AG20443 (cell line): ENCODE data around the gene RXFP4.

Experiments used
- DNase-seq: peaks from one replicate; pipeline ENCODE4 v3.0.0; 2012; ENCODE audit warnings: low spot score, mixed read lengths

Gene RXFP4

DNA sequence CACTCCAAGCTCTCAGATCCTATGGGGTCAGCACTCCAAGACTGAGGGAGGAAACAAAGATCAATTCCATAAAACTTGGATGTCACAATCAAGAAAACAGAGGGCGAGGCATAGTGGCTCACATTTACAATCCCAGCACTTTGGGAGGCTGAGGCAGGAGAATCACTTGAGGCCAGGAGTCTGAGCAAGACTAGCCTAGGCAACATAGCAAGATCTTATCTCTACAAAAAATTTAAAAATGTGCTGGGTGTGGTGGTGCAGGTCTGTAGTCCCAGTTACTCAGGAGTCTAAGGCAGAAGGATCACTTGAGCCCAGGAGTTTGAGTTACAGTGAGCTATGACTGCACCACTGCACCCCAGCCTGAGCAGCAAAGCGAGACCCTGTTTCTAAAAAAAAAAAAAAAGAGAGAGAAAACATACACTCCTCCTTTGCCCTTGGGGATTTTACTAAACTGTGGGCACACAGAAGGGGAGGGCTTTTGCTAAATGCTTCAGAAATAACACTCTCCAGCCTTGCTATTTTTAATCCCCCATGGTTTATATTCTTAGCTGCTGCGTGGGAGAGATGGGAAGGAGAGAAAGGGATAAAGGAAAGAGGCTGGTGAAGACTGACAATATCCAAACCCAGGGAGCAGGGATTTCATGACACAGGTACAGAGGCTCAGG lies 18.8 kb downstream of the RXFP4 start:
- DNase-seq = no peak

DNA sequence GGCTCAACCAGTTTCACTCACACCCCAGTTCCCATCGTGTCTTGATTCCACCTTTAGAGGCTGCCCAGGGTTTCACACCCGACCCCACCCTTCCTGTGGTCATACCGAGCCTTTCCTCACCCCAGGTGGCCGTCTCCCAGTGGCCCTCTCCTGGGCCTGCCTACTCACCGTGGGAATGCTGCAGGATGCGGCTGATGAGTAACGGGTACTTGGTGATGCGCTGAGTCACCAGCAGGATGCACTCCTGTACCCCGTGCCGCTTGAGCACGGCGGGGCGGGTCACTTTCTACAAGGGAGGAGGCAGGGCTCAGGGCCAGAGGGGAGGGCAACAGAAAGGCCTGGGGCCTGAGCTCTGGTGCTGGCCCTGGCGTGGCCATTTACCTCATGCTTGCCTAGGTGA lies 20.5 kb downstream of the RXFP4 start:
- DNase-seq = peak; percentile 94

DNA sequence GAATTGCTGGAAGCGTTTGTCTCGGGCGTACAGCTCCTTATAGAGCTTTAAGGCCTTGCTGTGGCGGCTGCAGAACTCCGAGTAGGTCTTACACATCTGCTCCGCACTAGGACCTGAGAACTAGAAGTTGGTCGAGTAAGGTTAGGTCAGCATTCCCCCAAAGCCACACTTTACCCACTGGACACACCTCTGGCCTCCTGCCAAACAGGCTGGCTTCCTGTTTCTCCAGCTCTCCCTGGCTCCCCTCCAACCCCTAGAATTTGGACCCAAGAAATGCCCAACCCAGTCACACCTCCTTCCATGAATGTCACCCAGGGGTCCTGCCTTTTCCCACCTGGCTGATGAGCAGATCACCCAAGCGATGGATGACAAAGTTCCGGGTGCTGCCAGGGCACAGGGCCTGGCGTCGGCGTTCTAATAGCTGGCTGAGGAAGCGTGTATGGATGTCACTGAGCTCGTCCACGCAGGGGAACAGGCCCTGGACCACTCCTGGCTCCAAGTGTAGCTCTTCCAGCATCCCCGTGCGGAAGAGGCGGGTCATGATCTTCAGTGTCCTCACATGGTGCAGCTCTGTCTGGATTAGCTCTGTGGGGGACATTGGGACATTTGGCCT lies 21.3 kb downstream of the RXFP4 start:
- DNase-seq = no peak

DNA sequence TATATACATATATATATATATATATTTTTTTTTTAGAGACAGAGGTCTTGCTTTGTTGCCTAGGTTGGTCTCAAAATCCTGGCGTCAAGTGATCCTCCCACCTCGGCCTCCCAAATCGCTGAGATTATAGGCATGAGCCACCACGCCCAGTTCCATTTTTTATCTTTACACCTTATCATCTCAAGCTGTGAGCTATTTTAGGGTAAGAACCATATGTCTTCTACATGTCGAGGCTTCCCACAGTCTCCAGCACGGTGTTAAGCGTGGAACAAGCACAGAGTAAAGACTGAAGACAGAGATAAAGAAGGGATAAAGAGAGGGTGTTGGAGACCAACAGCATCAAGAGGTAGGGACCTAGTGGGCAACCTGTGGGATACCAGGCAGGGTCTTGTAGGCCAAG lies 22.8 kb downstream of the RXFP4 start:
- DNase-seq = no peak

DNA sequence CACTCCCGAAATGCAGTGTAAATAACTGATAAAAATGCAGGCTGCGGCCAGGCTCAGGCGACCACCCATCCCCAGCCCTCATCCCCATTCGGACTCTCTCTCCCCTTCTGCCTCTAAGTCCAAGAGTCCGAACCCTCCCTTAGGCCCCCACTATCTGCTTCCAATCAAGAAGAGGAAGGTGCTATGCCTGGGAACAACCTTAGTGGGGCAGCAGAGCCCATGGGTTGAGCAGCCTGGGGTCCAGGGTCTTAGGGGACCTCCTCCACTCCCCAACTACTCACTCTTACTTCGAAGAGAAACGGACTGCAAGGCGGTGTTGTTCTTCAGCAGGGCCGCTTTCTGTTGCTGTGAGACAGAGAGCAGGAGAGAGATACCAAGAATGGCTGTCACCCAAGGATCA lies 24.7 kb downstream of the RXFP4 start:
- DNase-seq = no peak

DNA sequence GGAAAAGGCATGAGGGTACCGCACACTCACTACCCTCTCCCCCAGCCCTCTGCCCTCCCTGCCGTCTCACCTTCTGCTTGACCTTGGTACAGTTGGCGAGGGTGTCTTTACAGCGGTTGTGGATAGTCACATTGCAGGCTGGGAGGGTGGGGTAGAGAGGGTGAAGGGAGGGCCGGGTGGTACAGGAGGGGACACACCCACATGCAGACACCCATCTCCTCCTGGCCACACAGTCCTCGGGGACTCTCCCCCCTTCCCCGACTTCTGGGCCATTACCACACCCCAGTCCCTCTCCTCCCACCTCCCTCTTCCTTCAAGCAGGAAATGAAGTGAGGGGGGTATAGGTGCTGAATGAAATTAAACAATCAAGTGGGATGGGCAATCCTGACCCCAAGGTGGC lies 25.3 kb downstream of the RXFP4 start:
- DNase-seq = no peak

DNA sequence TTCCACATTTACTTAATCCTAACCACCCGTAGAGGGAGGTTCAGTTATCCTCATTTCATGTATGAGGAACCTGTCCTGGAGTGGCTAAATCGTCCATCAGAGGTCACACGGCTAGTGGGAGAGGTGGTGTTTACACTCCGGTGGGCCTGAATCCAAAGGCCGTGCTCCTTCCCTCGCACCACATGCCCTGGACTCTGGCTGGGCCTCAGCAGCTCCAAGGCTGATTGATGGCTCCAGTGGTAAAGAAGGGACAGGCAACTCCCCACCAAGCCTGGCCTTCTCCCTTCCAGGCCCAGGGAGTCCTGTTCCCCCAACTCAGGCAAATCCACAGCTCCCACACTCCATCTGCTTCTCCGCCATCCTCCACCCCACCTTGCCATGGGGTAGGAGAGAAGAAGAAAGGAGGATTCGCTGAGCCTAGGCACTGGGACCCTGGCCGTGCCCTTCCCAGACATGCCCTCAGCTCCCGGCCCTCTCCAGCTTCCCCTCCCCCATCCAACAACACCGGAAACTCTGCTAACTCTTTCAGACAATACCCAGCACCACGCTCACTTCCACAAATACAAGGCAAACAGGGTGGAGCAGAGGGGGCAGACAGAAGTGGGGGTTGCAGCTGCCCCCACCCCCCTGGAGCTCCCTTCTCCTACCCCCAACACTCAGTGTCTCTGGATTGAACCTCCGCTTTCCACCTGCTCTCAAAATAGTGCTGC lies 26.1 kb downstream of the RXFP4 start:
- no peak for DNase-seq

DNA sequence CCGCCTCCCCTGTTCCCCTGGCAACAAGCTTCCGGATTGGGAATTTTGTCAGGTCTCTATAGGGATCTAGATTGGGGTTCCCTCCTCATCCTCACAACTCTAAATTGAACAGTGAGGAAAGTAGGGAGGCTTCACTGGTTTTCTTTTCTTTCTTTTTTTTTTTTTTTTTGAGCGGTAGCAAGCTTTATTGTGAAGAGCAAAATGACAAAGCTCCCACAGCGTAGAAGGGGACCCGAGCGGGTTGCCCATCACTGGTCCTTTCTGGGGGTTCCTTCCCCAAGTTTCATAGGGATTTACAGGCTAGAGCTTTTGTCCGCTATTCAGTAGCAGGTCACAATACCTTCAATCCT lies 26.6 kb downstream of the RXFP4 start:
- no peak for DNase-seq

DNA sequence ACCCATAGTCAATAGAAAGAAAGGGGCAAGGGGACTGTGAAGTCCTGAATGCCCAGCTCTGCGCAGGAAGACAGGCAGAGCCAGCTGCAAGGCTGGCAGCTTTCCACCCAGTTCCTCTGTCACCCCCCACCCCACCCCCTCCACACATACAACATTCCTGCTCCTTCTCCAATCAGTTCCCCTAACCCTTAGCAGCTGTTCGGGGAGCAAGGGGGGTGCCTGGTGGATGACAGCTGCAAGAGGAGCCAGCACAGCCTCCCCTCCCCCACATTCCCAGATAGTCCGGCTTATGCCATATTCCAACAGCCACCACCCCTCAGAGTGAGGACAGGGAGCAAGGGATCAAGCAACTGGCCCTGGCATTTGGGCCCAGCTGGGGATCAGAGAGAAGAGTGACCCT lies 27.2 kb downstream of the RXFP4 start:
- no peak for DNase-seq

DNA sequence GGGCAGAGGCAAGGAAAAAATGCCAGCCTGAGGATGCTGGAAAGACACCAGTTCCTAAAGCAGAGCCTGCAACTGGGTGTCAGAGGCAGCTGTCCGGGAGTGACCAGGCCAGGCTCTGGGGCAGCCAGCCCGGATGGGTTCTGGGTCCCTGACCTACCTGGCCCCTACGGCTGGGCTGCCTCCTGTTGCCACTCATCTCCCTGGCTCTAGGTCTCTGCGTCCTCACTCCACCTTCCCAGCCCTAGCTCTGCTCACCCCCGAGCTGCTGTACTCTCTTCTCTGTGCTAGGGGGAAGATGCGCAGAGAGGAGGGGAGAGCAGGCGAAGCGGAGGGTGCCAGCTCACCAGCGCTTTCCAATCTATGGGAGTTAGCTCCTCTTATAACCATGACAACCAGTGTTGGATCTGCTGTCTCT lies 27.9 kb downstream of the RXFP4 start:
- no peak for DNase-seq

DNA sequence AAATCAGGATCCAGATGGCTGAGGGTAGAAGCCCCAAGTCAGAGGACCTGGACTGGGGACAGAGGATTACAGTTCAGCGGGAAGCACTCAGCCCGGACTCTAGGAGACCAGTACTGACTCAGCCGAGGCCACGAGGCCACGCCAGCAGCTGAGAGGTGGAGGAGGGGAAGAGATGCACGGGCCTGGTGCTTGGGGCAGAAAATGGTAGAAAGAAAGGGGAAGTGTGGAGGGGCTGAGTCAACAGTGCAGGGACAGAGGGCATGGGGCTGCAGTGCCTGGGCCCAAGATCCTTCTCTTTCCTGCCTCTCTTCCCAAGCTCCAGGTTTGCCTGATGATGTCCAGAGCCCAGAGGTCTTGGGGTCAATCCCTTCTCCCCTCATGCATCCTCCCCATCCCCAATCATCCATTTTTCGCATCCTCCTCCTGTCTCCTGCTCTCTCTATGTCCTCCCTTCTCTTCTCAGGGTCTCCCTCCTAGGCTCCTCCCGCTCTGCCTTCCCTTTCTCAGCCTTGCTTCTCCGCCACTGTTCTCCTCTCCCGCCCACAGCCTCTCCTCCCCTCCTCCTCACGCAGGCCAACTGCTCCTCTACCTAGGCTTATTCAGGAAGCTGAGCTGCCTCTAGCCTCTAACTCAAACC lies 29.2 kb downstream of the RXFP4 start:
- DNase-seq = peak; percentile 91

DNA sequence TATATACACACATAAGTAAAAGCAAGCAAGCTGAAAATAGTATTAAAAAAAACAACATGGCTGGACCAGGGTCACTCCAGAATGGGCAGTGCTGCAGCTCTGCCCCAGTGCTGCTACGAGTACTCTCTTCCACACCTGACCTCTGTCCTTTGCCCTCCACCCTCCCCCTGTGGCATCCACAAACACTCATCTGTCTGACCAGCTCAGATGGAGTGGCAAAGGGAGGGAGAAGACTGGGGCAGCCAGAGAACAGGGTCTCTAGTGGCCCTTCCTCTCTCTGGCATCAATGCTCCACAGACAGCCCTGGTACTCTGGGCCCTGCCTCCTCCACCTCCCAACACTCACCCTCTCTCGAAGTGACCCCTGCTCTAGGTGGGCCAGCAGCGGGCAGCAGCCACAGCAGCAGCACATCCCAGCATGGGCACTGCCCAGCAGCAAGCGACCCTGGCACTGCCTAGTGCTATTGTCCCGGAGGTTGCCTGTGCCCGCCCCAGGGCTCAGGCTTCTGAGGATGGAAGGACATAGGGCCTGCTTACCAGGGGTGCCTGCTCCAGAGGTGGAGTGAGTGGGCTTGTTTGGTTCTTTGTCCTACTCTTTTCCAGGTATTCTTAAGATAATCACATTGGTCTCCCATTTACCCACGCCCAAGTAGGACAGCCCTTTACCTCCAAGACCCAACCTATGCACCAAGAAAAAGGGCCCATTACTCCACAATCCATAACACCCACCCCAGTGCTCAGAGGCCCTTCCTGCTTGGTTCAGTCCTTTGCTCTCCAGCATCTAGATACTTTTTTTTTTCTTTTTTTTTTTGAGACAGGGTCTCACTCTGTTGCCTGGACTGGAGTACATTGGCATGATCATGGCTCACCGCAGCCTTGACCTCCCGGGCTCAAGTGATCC lies 30.7 kb downstream of the RXFP4 start:
- no peak for DNase-seq

DNA sequence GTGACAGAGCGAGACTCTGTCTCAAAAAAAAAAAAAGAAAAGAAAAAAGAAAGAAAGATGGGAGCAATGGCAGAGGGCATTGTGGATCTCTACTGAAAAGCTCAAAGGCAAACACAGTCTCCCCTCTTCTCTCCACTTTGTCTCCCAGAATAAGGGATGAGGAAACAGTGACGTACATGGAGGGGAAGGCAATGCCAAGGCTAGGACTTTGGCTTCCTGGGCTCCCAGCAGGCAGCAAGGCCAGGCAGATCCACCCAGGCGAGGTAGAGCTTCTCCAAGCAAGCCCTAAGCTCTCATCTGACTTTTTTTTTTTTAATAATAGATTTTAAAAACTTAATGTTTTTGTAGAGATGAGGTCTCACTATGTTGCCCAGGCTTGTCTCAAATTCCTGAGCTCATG lies 32.3 kb downstream of the RXFP4 start:
- no peak for DNase-seq

DNA sequence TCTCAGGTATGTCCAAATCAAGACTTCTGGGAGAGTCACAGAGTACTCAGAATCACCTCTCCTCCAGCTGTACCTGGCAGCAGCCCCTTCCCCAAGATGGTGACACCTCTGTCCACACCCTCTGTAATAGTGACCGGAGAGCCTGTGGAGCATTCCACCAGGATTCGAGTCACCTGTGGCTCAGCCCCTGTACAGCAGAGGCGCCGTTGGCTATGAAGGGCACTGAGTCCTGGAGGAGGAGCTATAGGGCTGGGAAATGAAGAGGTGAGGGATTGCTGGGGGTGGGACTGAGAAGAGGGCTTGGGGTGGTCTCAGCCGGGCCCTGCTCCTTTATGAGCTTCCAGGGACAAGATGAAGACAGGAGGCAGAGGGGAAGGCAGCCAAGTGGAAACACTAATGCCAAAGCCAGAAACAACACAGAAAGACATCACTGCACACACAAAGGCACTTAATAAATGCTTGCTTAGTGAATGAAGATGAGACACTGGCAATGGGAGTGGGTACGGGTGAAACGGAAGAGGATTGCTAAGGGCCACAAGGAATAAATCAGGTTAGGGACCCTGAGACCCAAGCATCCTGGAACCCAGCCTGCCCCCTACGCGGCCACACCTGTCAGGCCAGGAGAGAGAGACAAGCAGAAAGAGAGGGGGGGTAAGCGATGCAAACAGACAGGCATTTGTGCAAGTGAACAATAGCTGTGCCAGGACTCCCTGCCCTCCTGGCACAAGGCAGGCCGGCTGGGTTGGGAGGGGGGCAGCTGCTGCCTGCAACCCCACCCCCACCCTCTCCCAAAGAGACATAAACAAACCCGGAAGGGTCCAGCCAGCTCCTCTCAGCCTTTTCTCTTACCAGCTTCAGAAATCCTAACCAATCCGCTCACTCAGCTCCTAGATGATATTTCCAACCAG lies 33.0 kb downstream of the RXFP4 start:
- no peak for DNase-seq

DNA sequence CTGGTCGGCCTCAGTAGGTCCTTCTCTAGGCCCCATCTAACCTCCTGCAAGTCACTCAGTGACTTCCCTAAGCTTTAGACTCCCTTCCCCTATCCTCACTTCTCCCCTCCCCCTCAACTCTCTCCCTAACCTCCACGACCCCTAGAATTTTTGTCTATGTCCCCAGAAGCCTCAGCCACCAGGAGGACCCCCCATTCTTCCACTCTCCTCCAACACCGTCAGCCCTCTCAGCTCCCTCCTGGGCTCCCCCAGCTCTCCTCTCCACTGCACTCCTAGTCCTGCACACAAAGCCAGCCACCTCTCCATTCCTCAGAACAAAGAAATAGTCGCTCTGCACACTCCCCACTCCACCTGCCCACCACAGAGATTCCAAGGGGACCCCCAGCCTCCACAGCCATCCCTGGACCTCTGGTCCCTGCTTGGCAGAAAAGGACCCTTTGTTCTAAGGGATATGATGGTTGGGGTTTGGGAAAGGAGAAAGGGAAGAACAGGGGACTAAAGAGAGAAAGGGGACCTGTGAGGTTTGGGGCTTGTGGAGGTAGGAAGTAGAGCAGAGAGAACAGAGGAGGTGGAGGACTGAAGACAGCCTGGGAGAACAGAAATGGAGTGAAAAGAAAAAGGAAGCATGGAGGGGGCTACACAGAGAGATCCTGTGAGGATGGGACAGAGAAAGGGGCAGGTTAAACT lies 34.1 kb downstream of the RXFP4 start:
- no peak for DNase-seq

DNA sequence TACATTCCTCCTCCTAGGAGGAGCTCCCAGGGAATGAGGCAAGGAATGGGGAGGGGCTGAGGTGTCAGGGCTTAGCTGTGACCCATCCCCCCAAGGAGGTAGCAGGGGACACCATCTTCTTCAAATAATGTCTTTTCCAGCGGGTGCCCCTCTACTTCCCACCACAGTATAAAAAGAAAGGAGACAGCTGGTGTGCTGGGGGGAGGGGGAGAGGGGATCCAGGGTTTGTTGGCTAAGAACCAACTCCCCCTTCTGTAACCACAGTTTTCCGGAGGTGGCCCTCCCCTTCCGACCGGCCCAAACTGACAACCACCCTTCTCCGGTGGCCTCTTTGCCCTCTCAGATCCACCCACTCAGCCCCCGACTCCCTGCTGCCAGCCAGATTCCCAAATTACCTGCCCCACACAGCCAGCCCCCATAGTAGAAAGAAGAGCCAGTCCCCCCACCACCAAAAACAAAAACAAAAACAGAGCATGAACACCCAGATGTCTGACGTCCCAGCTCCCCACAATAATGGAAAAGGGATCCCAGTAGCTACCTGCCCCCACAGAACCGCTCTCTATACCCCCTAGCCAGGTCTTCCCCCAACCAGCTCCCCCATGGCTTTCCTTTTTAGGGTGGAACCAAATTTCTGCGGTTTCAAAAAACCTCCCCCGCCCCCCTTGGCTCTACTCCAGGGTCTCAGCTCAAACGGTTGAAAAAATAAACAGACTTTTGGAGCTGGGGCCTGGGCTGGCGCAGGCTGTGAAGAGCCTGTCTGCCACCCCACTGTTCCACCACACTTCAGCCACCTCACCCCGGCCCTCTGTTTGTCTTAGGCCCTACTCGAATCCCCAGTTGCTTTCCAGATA lies 34.8 kb downstream of the RXFP4 start:
- DNase-seq = peak; percentile 75

DNA sequence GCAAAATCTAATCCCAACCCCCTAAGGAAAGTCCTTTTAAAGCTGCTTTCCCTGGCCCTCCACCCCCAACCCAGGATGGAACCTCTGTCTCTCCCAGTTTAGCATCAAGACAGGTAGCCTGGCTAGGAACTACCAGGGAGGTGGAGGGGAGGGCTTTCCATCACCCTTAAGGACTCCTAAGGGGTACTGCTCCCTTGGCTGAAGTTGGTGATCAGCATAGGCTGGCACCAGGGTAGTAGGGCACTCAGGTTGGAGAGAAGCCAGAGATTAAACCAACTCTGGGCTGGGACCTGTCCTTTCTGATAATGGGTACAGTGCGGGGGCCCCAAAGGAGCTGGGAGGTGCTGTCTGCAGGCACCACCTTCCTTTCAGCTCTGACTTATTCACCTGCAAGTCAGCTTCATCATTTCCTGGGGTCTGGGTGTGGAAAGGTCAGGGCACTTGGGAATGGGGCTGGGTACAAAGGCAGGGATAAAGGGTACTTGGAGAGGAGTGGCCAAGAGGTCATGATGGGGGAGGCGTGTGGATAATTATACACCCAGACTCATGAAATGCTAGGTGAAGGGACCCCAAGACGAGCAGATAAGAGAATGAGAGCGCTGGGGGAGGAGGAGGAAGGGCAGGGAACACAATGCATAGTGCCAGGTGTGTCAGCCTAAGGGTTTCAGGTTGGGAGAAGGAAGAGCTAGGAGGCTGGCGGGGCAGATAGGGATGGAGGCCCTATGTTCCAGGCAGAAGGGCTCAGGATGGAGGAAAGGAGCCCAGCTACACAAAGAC lies 35.7 kb downstream of the RXFP4 start:
- DNase-seq = no peak

DNA sequence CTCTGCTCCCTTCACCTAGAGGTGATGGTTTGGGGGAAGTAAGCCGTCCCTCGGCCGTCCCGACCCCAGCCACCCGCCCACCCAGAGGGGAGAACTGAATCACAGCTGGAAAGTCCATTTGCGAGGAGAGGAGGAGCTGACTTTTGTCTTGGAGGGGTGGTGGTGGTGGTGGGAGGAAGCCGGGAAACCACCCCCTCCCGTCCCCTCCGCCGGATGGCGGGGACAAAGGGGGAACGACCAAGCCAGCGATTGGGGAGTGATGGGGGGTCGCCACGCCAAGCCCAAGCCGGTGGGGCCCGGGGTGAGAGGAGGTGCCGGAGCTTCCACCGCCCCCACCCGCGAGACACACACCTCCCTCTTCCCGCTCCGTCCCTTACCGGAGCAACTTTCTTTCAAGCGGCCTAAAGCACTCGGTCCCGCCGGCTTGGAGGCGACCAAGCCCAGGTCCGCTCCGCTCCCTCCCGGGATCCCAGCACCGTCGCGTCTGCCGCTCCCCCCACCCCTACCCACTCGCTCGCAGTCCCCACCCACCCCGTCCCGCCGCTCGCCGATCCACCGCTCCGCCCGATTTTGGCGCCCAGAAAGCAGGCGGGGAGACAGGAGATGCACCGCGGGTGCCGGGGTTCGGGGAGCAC lies 36.4 kb downstream of the RXFP4 start:
- peak; percentile 60 for DNase-seq
